Glutamatergic neuron (in vitro differentiated cells): ENCODE data around the gene VASN. TPM values are rescaled to one million over a fixed set of nuclear protein-coding genes. Genes with fewer than 3 reads are reported as not detected.

Experiments used
- DNase-seq: peaks from one replicate; pipeline ENCODE4 v3.0.0; 2022
- H3K27ac Mint-ChIP-seq: one replicate; pipeline ENCODE4 v1.8.0; 2020; ENCODE audit warnings: mild to moderate bottlenecking, mixed read lengths, inconsistent platforms; ENCODE audit not compliant: unreplicated experiment
- H3K27me3 Mint-ChIP-seq: one replicate; pipeline ENCODE4 v1.8.0; 2020; ENCODE audit warnings: mild to moderate bottlenecking, moderate library complexity, mixed read lengths, inconsistent platforms; ENCODE audit not compliant: unreplicated experiment
- H3K36me3 Mint-ChIP-seq: one replicate; pipeline ENCODE4 v1.8.0; 2020; ENCODE audit warnings: mild to moderate bottlenecking, mixed read lengths, inconsistent platforms; ENCODE audit not compliant: unreplicated experiment
- H3K4me1 Mint-ChIP-seq: one replicate; pipeline ENCODE4 v1.8.0; 2020; ENCODE audit warnings: mild to moderate bottlenecking, low read depth, mixed read lengths, inconsistent platforms; ENCODE audit not compliant: unreplicated experiment
- H3K4me3 Mint-ChIP-seq: one replicate; pipeline ENCODE4 v1.8.0; 2020; ENCODE audit warnings: mild to moderate bottlenecking, mixed read lengths, inconsistent platforms; ENCODE audit not compliant: unreplicated experiment
- H3K9me3 Mint-ChIP-seq: one replicate; pipeline ENCODE4 v1.8.0; 2020; ENCODE audit warnings: mild to moderate bottlenecking, moderate library complexity, mixed read lengths, inconsistent platforms; ENCODE audit not compliant: unreplicated experiment
- CTCF ChIP-seq: fragments of 200-600 bp; sonication (generic); IDR thresholded peaks from one replicate; pipeline ENCODE4 v1.5.0; 2021; ENCODE audit not compliant: partially characterized antibody, unreplicated experiment
- total RNA-seq: library from RNA; stranded (reverse); fragmentation: NEBNext Ultra II Directional; extraction: Animal tissue kit (Norgen Biotek cat#: 25700); gene quantifications from one replicate; pipeline ENCODE4 v1.2.1, GENCODE V29; 2021; ENCODE audit not compliant: unreplicated experiment

The VASN gene
- total RNA-seq, 1 donor from 2014 or later = 4.1 TPM

GRCh38 chr16:4345836-4346781 lies 25.5 kb upstream of the VASN start:
- no peak for DNase-seq
- Mint-ChIP-seq H3K36me3 (no peaks in the 10 kb centered on the region), H3K9me3 (peaks cover 6% of the 10 kb centered on the region), H3K27ac (no peak overlapping the region), H3K27me3 (peaks cover 11% of the 10 kb centered on the region), H3K4me1 (peaks cover 3% of the 10 kb centered on the region), H3K4me3 (no peak overlapping the region)
- no peak for TF ChIP-seq CTCF

GRCh38 chr16:4347010-4347409 lies 24.6 kb upstream of the VASN start:
- no peak for TF ChIP-seq CTCF
- H3K9me3 Mint-ChIP-seq = peaks cover 7% of the 10 kb centered on the region
- peaks cover 11% of the 10 kb centered on the region for H3K27me3 Mint-ChIP-seq
- H3K4me1 Mint-ChIP-seq = peaks cover 3% of the 10 kb centered on the region
- no peak overlapping the region for H3K4me3 Mint-ChIP-seq
- no peaks in the 10 kb centered on the region for H3K36me3 Mint-ChIP-seq
- DNase-seq = no peak
- no peak overlapping the region for H3K27ac Mint-ChIP-seq

- no peak overlapping the region for H3K27ac Mint-ChIP-seq
- H3K36me3 Mint-ChIP-seq = no peaks in the 10 kb centered on the region
- DNase-seq = no peak
- peaks cover 7% of the 10 kb centered on the region for H3K9me3 Mint-ChIP-seq
- H3K27me3 Mint-ChIP-seq = peaks cover 11% of the 10 kb centered on the region
- H3K4me3 Mint-ChIP-seq = no peak overlapping the region
- H3K4me1 Mint-ChIP-seq = peaks cover 3% of the 10 kb centered on the region
- TF ChIP-seq CTCF = no peak
Observed at GRCh38 chr16:4347765-4348509, 23.7 kb upstream of the VASN start.

- Mint-ChIP-seq H3K36me3 (no peaks in the 10 kb centered on the region), H3K4me3 (no peak overlapping the region), H3K27ac (no peak overlapping the region), H3K9me3 (peaks cover 7% of the 10 kb centered on the region), H3K4me1 (peaks cover 3% of the 10 kb centered on the region), H3K27me3 (peaks cover 8% of the 10 kb centered on the region)
- no peak for DNase-seq
- TF ChIP-seq CTCF = no peak
Observed at GRCh38 chr16:4349332-4349731, 22.3 kb upstream of the VASN start.
